ENCODE measurements around the gene EGFL6. TPM values are rescaled to one million over a fixed set of nuclear protein-coding genes. Genes with fewer than 3 reads are reported as not detected.

Gene EGFL6
- total and polyA plus RNA-seq, 2 of the 13 experiments (the other 11 are each of a cell fraction or from before 2014, with no cell fraction given) = not detected

DNA sequence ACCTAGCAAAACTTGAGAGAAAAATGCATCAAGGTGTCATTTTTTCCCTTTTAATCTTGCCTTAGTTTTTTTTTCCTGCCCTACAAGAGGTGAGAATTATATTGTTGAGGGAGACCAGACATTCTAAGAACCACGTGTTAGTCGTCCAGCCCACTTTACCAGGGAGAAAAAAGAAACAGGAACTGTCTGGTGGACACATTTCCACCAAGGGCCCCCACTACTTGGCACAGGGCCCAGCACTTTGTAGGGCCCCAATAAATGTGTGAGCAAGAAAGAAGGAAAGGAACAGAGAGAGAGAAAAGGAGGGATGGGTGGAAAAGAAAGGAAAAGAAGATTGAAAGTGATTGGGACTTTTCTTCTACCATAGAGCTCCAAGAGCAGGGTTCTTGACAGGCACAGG is 3.9 kb upstream of the EGFL6 start (continued):
- TF ChIP-seq, protein P1, sequence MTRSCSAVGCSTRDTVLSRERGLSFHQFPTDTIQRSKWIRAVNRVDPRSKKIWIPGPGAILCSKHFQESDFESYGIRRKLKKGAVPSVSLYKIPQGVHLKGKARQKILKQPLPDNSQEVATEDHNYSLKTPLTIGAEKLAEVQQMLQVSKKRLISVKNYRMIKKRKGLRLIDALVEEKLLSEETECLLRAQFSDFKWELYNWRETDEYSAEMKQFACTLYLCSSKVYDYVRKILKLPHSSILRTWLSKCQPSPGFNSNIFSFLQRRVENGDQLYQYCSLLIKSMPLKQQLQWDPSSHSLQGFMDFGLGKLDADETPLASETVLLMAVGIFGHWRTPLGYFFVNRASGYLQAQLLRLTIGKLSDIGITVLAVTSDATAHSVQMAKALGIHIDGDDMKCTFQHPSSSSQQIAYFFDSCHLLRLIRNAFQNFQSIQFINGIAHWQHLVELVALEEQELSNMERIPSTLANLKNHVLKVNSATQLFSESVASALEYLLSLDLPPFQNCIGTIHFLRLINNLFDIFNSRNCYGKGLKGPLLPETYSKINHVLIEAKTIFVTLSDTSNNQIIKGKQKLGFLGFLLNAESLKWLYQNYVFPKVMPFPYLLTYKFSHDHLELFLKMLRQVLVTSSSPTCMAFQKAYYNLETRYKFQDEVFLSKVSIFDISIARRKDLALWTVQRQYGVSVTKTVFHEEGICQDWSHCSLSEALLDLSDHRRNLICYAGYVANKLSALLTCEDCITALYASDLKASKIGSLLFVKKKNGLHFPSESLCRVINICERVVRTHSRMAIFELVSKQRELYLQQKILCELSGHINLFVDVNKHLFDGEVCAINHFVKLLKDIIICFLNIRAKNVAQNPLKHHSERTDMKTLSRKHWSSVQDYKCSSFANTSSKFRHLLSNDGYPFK (CRISPR knock-in tag; IDR thresholded peaks at IDR 0.05; ENCODE audit: borderline replicate concordance) = no peak
- TF ChIP-seq NPAS2 (CRISPR knock-in tag; IDR thresholded peaks at IDR 0.05; ENCODE audit: borderline replicate concordance) = no peak
- TF ChIP-seq ZNF563 (CRISPR knock-in tag; IDR thresholded peaks at IDR 0.05) = no peak
- TF ChIP-seq TBP (CRISPR knock-in tag; IDR thresholded peaks at IDR 0.05) = no peak

DNA sequence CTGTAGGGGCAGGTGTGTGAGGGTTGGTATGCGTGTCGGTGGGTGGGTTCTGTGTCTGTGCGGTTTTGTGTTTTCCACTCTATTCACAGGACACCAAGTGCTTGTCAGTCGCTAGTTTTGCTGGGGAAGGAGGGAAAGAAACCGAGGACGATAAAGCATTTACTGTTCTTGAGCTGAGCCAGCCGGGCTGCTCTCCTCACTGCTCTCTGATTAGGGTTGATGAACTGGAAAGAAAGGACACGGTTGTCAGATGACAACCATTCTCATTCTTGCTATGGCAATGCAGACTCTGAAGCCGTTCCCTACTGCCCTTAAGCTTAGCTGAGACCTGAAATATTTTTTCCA is 832 bp downstream of the EGFL6 start:
- no peak for TF ChIP-seq ZUFSP (CRISPR knock-in tag; IDR thresholded peaks at IDR 0.05; ENCODE audit: borderline replicate concordance)
- TF ChIP-seq NFKBIZ (CRISPR knock-in tag; IDR thresholded peaks at IDR 0.05) = no peak
- no peak for TF ChIP-seq TGIF2 (CRISPR knock-in tag; IDR thresholded peaks at IDR 0.05)
- no peak for TF ChIP-seq PCBP1 (IDR thresholded peaks at IDR 0.05; ENCODE audit: borderline replicate concordance, low read depth, low read length)
- TF ChIP-seq, protein P2, sequence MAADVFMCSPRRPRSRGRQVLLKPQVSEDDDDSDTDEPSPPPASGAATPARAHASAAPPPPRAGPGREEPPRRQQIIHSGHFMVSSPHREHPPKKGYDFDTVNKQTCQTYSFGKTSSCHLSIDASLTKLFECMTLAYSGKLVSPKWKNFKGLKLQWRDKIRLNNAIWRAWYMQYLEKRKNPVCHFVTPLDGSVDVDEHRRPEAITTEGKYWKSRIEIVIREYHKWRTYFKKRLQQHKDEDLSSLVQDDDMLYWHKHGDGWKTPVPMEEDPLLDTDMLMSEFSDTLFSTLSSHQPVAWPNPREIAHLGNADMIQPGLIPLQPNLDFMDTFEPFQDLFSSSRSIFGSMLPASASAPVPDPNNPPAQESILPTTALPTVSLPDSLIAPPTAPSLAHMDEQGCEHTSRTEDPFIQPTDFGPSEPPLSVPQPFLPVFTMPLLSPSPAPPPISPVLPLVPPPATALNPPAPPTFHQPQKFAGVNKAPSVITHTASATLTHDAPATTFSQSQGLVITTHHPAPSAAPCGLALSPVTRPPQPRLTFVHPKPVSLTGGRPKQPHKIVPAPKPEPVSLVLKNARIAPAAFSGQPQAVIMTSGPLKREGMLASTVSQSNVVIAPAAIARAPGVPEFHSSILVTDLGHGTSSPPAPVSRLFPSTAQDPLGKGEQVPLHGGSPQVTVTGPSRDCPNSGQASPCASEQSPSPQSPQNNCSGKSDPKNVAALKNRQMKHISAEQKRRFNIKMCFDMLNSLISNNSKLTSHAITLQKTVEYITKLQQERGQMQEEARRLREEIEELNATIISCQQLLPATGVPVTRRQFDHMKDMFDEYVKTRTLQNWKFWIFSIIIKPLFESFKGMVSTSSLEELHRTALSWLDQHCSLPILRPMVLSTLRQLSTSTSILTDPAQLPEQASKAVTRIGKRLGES (CRISPR knock-in tag; IDR thresholded peaks at IDR 0.05; ENCODE audit: borderline replicate concordance) = no peak
- no TSS peak for BruUV-seq (replicated peaks)

More for the DNA sequence above, 832 bp downstream of the EGFL6 start:
- Histone ChIP-seq H3K27ac (ENCODE audit: extremely low read length, insufficient read depth, low read length) (no peak overlapping the region), H3K9me3 (ENCODE audit: low read length) (no peaks in the 10 kb centered on the region), H4K20me1 (ENCODE audit: insufficient read depth, low read length) (no peaks in the 10 kb centered on the region), H2AFZ (ENCODE audit: low read length) (no peak overlapping the region), H3K4me3 (replicated peaks in 1 of 3; ENCODE audit: insufficient read depth in 1 of 3, low read depth in 2 of 3, low read length in 3 of 3) (no peak overlapping the region), H3K4me1 (ENCODE audit: insufficient read depth, low read length) (no peaks in the 10 kb centered on the region), H3K27me3 (ENCODE audit: control insufficient read depth in 1 of 2, insufficient read depth in 2 of 2, low read length in 2 of 2) (peaks cover 2 to 13% of the 10 kb centered on the region in 2 experiments; a peak in 2 of 5 replicates), H3K79me2 (ENCODE audit: insufficient read depth, low read length) (no peaks in the 10 kb centered on the region), H3K36me3 (replicated peaks in 1 of 2; ENCODE audit: control insufficient read depth in 1 of 2, insufficient read depth in 2 of 2, low read length in 2 of 2) (no peaks in the 10 kb centered on the region), H3K4me2 (ENCODE audit: low read depth, low read length) (no peak overlapping the region), H3K9ac (ENCODE audit: insufficient read depth, low read depth, low read length) (no peak overlapping the region)
- POLR2A ChIA-PET = no interaction called here
- ATAC-seq (no peak), DNase-seq (ENCODE audit: low spot score) (no peak), FAIRE-seq (no peak)
- 17% methylated on average over 2 of the region's 9 CpGs for WGBS (ENCODE audit: low lambda C conversion rate)
- in situ Hi-C loops (cut with HindIII; ENCODE audit: extremely low pct_ligation_motif_present, low pct_unique_long_range_greater_than_20kb) (no loop called here), intact Hi-C loops (cut with micrococcal nuclease; ENCODE audit: unreplicated experiment) (no loop called here)
- CTCF ChIA-PET (ENCODE audit: low intra/inter-chr PET ratio, low total read pairs) = no interaction called here
